Dedifferentiated amniotic fluid mesenchymal stem cell (primary cell): ENCODE measurements around the gene PRR14.
A peak's percentile ranks its signal among the peaks of the same experiment; 100 is the strongest.
"Not testable (repeated sequence)": the region's sequence is repeated elsewhere in the genome, so short reads cannot be mapped to it uniquely, and the experiment has no call there.

Experiments
- DNase-seq: peaks from one replicate; pipeline ENCODE4 v3.0.0-alpha.2; 2016; ENCODE audit errors: extremely low spot score

PRR14 gene

GRCh38 chr16:30632454-30632853, 18.3 kb upstream of the PRR14 start:
- DNase-seq = not testable (repeated sequence)

GRCh38 chr16:30633526-30633925, 17.2 kb upstream of the PRR14 start:
- no peak for DNase-seq

GRCh38 chr16:30636599-30636998, 14.2 kb upstream of the PRR14 start:
- no peak for DNase-seq

- not testable (repeated sequence) for DNase-seq
Measured at GRCh38 chr16:30637139-30637538, 13.6 kb upstream of the PRR14 start.

- no peak for DNase-seq
Measured at GRCh38 chr16:30637944-30638343, 12.8 kb upstream of the PRR14 start.

GRCh38 chr16:30641378-30641982, 9.3 kb upstream of the PRR14 start:
- no peak for DNase-seq

- no peak for DNase-seq
Measured at GRCh38 chr16:30644334-30644830, 6.4 kb upstream of the PRR14 start.

GRCh38 chr16:30645727-30646126, 5.0 kb upstream of the PRR14 start:
- DNase-seq = no peak

GRCh38 chr16:30647274-30647571, 3.5 kb upstream of the PRR14 start:
- no peak for DNase-seq

GRCh38 chr16:30649725-30650368, 913 bp upstream of the PRR14 start:
- DNase-seq = no peak

- peak; percentile 23 for DNase-seq
Measured at GRCh38 chr16:30651124-30652004, 604 bp downstream of the PRR14 start.

GRCh38 chr16:30652005-30652296, 1.2 kb downstream of the PRR14 start:
- no peak for DNase-seq

- no peak for DNase-seq
Measured at GRCh38 chr16:30652718-30653117, 2.0 kb downstream of the PRR14 start.

GRCh38 chr16:30654856-30655255, 4.1 kb downstream of the PRR14 start:
- no peak for DNase-seq

- DNase-seq = no peak
Measured at GRCh38 chr16:30655815-30656347, 5.1 kb downstream of the PRR14 start.

- DNase-seq = no peak
Measured at GRCh38 chr16:30656388-30656787, 5.6 kb downstream of the PRR14 start.

- no peak for DNase-seq
Measured at GRCh38 chr16:30656974-30657865, 6.5 kb downstream of the PRR14 start.

- peak; percentile 100 for DNase-seq
Measured at GRCh38 chr16:30657866-30658730, 7.3 kb downstream of the PRR14 start, which contains the start of gene FBRS. Gene FBRS, plus strand, starts transcription at chr16:30658431. Its CDS starts 1,088 bp downstream, at chr16:30659519.

- DNase-seq = peak; percentile 97
Measured at GRCh38 chr16:30658731-30659506, 8.2 kb downstream of the PRR14 start.
